WTC11 (cell line): ENCODE data around the gene ACSBG1. TPM values are rescaled to one million over a fixed set of nuclear protein-coding genes. Genes with fewer than 3 reads are reported as not detected.

ENCODE experiments used
- ATAC-seq: fragments of 200-7000 bp; cut with Tn5 transposase; 2 replicates; pipeline ENCODE4 v1.10.0; 2021; ENCODE audit warnings: mild to moderate bottlenecking, moderate library complexity
- CTCF ChIA-PET: fragments of 300-600 bp; sonication (Branson Sonifier 250); formaldehyde crosslinking; loops from one replicate; lab custom pipeline; 2021; ENCODE audit warnings: antibody characterized with exemption; lab: Charles Lee
- POLR2A ChIA-PET: fragments of 350-600 bp; sonication (Branson Sonifier 250); formaldehyde crosslinking; loops from one replicate; lab custom pipeline; 2021; ENCODE audit warnings: antibody characterized with exemption; lab: Charles Lee
- DNase-seq: peaks from one replicate; pipeline ENCODE4 v3.0.0; 2021; ENCODE audit warnings: low spot score
- H3K27ac Mint-ChIP-seq: 2 replicates; pipeline ENCODE4 v1.8.0; 2021; ENCODE audit warnings: mixed read lengths
- H3K27me3 Mint-ChIP-seq: 2 replicates; pipeline ENCODE4 v1.8.0; 2021; ENCODE audit warnings: low read depth, mild to moderate bottlenecking, moderate library complexity, mixed read lengths
- H3K36me3 Mint-ChIP-seq: 2 replicates; pipeline ENCODE4 v1.8.0; 2021; ENCODE audit warnings: mixed read lengths
- H3K4me1 Mint-ChIP-seq: 2 replicates; pipeline ENCODE4 v1.8.0; 2022; ENCODE audit warnings: mixed read lengths
- H3K4me3 Mint-ChIP-seq: 2 replicates; pipeline ENCODE4 v1.8.0; 2021; ENCODE audit warnings: mild to moderate bottlenecking, moderate library complexity, mixed read lengths
- H3K9me3 Mint-ChIP-seq: 2 replicates; pipeline ENCODE4 v1.8.0; 2021; ENCODE audit warnings: mixed read lengths
- AR ChIP-seq: fragments of 250-450 bp; sonication (Bioruptor Pico); IDR thresholded peaks from 2 replicates; pipeline ENCODE4 v1.9.0; 2021; ENCODE audit warnings: mild to moderate bottlenecking
- ELF4 ChIP-seq: sonication (generic); formaldehyde crosslinking; IDR thresholded peaks from 2 replicates; pipeline ENCODE4 v1.8.1; 2022; ENCODE audit warnings: low read depth, mild to moderate bottlenecking, moderate library complexity, missing genetic modification reagents
- ESRRA ChIP-seq: sonication (generic); formaldehyde crosslinking; IDR thresholded peaks from 2 replicates; pipeline ENCODE4 v1.8.1; 2022; ENCODE audit warnings: mild to moderate bottlenecking, missing genetic modification reagents, borderline replicate concordance
- ETV6 ChIP-seq: sonication (generic); formaldehyde crosslinking; IDR thresholded peaks from 2 replicates; pipeline ENCODE4 v1.8.1; 2022; ENCODE audit warnings: mild to moderate bottlenecking, missing genetic modification reagents
- NFE2L1 ChIP-seq: sonication (generic); formaldehyde crosslinking; IDR thresholded peaks from 2 replicates; pipeline ENCODE4 v1.8.1; 2023; ENCODE audit warnings: missing genetic modification reagents
- PREB ChIP-seq: sonication (generic); formaldehyde crosslinking; IDR thresholded peaks from 2 replicates; pipeline ENCODE4 v1.8.1; 2022; ENCODE audit warnings: mild to moderate bottlenecking, missing genetic modification reagents, moderate library complexity, borderline replicate concordance
- USF2 ChIP-seq: sonication (generic); formaldehyde crosslinking; IDR thresholded peaks from 2 replicates; pipeline ENCODE4 v1.8.1; 2023; ENCODE audit warnings: mild to moderate bottlenecking, missing genetic modification reagents, moderate library complexity
- ZNF138 ChIP-seq: sonication (generic); formaldehyde crosslinking; conservative IDR thresholded peaks from 2 replicates; pipeline ENCODE4 v1.8.1; 2022; ENCODE audit warnings: mild to moderate bottlenecking, moderate library complexity, missing genetic modification reagents
- ZNF281 ChIP-seq: sonication (generic); formaldehyde crosslinking; IDR thresholded peaks from 2 replicates; pipeline ENCODE4 v1.8.0; 2023; ENCODE audit warnings: mild to moderate bottlenecking, missing genetic modification reagents
- ZNF423 ChIP-seq: fragments of 250-450 bp; sonication (Bioruptor Pico); IDR thresholded peaks from 2 replicates; pipeline ENCODE4 v2.1.2; 2022; ENCODE audit warnings: mild to moderate bottlenecking, moderate library complexity
- total RNA-seq: library from RNA; stranded (reverse); gene quantifications from 3 replicates; pipeline ENCODE4 v1.2.3, GENCODE V29; 2021
- TF ChIP-seq, protein P1 (sequence below): sonication (generic); formaldehyde crosslinking; IDR thresholded peaks from 2 replicates; pipeline ENCODE4 v1.8.1; 2023; ENCODE audit warnings: mild to moderate bottlenecking, missing genetic modification reagents
- TF ChIP-seq, protein P2 (sequence below): fragments of 250-450 bp; sonication (Bioruptor Pico); IDR thresholded peaks from 2 replicates; pipeline ENCODE4 v1.9.0; 2021; ENCODE audit warnings: mild to moderate bottlenecking
- TF ChIP-seq, protein P3 (sequence below): sonication (generic); formaldehyde crosslinking; IDR thresholded peaks from 2 replicates; pipeline ENCODE4 v1.8.1; 2023; ENCODE audit warnings: mild to moderate bottlenecking, moderate library complexity, missing genetic modification reagents
- TF ChIP-seq, protein P4 (sequence below): sonication (generic); formaldehyde crosslinking; IDR thresholded peaks from 2 replicates; pipeline ENCODE4 v1.8.1; 2023; ENCODE audit warnings: mild to moderate bottlenecking, missing genetic modification reagents, borderline replicate concordance
- TF ChIP-seq, protein P5 (sequence below): sonication (generic); formaldehyde crosslinking; IDR thresholded peaks from 2 replicates; pipeline ENCODE4 v1.8.0; 2022; ENCODE audit warnings: mild to moderate bottlenecking, missing genetic modification reagents

ACSBG1 gene
- total RNA-seq, 1 experiment from 2014 or later, result 5.8 TPM

DNA sequence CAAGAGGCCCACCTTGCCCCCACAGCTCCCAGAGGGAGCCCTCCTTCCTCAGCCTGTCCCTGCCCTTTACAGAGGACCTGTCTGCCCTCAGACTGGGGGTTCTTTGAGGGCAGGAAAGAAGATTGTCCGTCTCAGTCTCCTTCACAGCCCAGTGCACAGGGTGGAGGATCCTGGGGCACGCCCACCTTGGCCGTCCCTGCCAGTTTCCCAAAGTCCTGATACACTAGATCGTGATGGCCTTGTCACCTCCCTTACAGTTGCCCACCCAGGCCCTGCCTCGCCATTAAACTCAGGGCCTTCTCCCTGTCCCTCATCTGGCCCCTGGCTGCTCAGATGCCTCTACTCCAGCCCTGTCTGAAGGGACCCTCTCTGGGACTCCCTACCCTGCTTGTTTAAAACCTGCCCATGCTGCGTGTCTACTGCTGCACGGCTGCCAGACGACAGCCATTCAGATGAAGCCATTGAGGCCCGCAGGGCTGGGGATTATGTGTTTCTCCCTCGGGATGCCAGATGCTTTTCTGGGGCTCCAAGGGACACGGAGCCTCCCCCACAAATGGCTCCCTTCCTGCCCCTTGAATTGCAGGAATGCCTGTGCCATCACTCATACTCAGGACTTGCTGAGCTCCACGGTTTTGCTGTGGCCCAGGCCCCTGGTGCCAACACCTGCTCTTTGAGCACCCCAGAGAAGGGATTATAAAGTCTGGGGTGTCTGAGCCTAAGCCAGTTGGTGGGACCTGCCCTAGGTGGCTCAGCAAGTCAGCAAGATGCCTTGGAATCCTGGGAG lies 27.8 kb downstream of the ACSBG1 start (continued):
- TF ChIP-seq, protein P1, sequence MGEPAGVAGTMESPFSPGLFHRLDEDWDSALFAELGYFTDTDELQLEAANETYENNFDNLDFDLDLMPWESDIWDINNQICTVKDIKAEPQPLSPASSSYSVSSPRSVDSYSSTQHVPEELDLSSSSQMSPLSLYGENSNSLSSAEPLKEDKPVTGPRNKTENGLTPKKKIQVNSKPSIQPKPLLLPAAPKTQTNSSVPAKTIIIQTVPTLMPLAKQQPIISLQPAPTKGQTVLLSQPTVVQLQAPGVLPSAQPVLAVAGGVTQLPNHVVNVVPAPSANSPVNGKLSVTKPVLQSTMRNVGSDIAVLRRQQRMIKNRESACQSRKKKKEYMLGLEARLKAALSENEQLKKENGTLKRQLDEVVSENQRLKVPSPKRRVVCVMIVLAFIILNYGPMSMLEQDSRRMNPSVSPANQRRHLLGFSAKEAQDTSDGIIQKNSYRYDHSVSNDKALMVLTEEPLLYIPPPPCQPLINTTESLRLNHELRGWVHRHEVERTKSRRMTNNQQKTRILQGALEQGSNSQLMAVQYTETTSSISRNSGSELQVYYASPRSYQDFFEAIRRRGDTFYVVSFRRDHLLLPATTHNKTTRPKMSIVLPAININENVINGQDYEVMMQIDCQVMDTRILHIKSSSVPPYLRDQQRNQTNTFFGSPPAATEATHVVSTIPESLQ (CRISPR knock-in tag), result no peak
- TF ChIP-seq ZNF423 (CRISPR knock-in tag) (no peak), ETV6 (no peak), PREB (CRISPR knock-in tag) (no peak), NFE2L1 (no peak)

DNA sequence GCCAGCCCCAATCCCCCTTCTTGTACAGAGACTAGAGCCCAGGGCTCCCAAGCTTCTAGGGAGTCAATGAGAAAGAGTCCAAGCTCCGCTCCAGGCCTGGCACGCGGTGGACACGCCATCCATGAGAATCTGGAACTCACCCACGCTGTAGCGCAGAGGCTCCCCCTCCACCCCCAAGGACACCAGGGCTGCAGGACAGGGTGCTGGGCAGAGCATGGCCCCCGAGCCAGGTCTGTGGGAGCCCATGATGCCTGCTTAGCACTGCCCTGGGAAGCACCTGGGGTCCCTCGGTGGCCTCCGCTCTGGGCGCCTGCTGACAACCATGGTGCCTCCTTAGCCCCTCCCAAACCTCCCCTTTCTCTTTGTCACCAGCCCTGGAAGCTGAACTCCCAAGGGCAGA lies 28.5 kb downstream of the ACSBG1 start:
- peaks cover 6% of the 10 kb centered on the region for H3K4me1 Mint-ChIP-seq
- ChIA-PET POLR2A (no interaction called here), CTCF (interaction anchor here (4.2 kb wide), 1 partner anchor 10 kb away, joined by 33 read pairs; no protein-coding TSS in a partner anchor)
- TF ChIP-seq ESRRA (CRISPR knock-in tag), result no peak
- TF ChIP-seq, protein P2, sequence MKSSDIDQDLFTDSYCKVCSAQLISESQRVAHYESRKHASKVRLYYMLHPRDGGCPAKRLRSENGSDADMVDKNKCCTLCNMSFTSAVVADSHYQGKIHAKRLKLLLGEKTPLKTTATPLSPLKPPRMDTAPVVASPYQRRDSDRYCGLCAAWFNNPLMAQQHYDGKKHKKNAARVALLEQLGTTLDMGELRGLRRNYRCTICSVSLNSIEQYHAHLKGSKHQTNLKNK, result no peak
- no peak for TF ChIP-seq ZNF423 (CRISPR knock-in tag)
- no peak overlapping the region for H3K4me3 Mint-ChIP-seq
- ATAC-seq (no peak), DNase-seq (no peak)
- no peak overlapping the region for H3K27ac Mint-ChIP-seq
- H3K36me3 Mint-ChIP-seq, result no peaks in the 10 kb centered on the region
- H3K27me3 Mint-ChIP-seq, result no peaks in the 10 kb centered on the region
- H3K9me3 Mint-ChIP-seq, result no peaks in the 10 kb centered on the region

- ChIA-PET POLR2A (no interaction called here), CTCF (interaction anchor here (1.0 to 4.2 kb wide), 3 partner anchors 10 to 75 kb away, joined by 3 to 33 read pairs (median 10); no protein-coding TSS in a partner anchor)
- H3K27me3 Mint-ChIP-seq, result no peaks in the 10 kb centered on the region
- no peaks in the 10 kb centered on the region for H3K36me3 Mint-ChIP-seq
- no peak overlapping the region for H3K27ac Mint-ChIP-seq
- H3K4me1 Mint-ChIP-seq, result peaks cover 6% of the 10 kb centered on the region
- DNase-seq, result no peak
- H3K9me3 Mint-ChIP-seq, result no peaks in the 10 kb centered on the region
- no peak overlapping the region for H3K4me3 Mint-ChIP-seq
- no peak for ATAC-seq
- TF ChIP-seq USF2, result no peak
- TF ChIP-seq, protein P3, sequence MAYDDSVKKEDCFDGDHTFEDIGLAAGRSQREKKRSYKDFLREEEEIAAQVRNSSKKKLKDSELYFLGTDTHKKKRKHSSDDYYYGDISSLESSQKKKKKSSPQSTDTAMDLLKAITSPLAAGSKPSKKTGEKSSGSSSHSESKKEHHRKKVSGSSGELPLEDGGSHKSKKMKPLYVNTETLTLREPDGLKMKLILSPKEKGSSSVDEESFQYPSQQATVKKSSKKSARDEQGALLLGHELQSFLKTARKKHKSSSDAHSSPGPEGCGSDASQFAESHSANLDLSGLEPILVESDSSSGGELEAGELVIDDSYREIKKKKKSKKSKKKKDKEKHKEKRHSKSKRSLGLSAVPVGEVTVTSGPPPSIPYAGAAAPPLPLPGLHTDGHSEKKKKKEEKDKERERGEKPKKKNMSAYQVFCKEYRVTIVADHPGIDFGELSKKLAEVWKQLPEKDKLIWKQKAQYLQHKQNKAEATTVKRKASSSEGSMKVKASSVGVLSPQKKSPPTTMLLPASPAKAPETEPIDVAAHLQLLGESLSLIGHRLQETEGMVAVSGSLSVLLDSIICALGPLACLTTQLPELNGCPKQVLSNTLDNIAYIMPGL (CRISPR knock-in tag), result no peak
- no peak for TF ChIP-seq AR (CRISPR knock-in tag)
- TF ChIP-seq, protein P4, sequence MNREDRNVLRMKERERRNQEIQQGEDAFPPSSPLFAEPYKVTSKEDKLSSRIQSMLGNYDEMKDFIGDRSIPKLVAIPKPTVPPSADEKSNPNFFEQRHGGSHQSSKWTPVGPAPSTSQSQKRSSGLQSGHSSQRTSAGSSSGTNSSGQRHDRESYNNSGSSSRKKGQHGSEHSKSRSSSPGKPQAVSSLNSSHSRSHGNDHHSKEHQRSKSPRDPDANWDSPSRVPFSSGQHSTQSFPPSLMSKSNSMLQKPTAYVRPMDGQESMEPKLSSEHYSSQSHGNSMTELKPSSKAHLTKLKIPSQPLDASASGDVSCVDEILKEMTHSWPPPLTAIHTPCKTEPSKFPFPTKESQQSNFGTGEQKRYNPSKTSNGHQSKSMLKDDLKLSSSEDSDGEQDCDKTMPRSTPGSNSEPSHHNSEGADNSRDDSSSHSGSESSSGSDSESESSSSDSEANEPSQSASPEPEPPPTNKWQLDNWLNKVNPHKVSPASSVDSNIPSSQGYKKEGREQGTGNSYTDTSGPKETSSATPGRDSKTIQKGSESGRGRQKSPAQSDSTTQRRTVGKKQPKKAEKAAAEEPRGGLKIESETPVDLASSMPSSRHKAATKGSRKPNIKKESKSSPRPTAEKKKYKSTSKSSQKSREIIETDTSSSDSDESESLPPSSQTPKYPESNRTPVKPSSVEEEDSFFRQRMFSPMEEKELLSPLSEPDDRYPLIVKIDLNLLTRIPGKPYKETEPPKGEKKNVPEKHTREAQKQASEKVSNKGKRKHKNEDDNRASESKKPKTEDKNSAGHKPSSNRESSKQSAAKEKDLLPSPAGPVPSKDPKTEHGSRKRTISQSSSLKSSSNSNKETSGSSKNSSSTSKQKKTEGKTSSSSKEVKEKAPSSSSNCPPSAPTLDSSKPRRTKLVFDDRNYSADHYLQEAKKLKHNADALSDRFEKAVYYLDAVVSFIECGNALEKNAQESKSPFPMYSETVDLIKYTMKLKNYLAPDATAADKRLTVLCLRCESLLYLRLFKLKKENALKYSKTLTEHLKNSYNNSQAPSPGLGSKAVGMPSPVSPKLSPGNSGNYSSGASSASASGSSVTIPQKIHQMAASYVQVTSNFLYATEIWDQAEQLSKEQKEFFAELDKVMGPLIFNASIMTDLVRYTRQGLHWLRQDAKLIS (CRISPR knock-in tag), result no peak
- TF ChIP-seq ZNF138, result no peak
- no peak for TF ChIP-seq ZNF281 (CRISPR knock-in tag)
- TF ChIP-seq, protein P5, sequence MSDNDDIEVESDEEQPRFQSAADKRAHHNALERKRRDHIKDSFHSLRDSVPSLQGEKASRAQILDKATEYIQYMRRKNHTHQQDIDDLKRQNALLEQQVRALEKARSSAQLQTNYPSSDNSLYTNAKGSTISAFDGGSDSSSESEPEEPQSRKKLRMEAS (CRISPR knock-in tag), result no peak
- TF ChIP-seq ELF4 (CRISPR knock-in tag), result no peak
These were observed 29.0 kb downstream of the ACSBG1 start for GRCh38 chr15:78205337-78205736.
